ENCODE data around the gene CFAP20DC. TPM values are rescaled to one million over a fixed set of nuclear protein-coding genes. Genes with fewer than 3 reads are reported as not detected.

The CFAP20DC gene
- total and polyA plus RNA-seq, 2 of the 8 experiments (the other 6 are each of a cell fraction or from before 2014, with no cell fraction given): 2.2 to 2.8 TPM

- TF ChIP-seq SUZ12 (IDR thresholded peaks at IDR 0.05; ENCODE audit: low read length) (no peak), EP300 (IDR thresholded peaks at IDR 0.05; ENCODE audit: borderline replicate concordance in 1 of 2, low read depth in 2 of 2, low read length in 2 of 2) (no peak), SRF (IDR thresholded peaks at IDR 0.05; ENCODE audit: low read depth, low read length) (no peak), CHD7 (IDR thresholded peaks at IDR 0.05; ENCODE audit: insufficient replicate concordance, low read length) (no peak), CTCF (IDR thresholded peaks at IDR 0.05; ENCODE audit: control extremely low read depth in 1 of 3, insufficient read depth in 1 of 3, low read depth in 1 of 3, low read length in 3 of 3) (no peak), KDM1A (IDR thresholded peaks at IDR 0.05; ENCODE audit: borderline replicate concordance, low read length) (no peak), TAF7 (optimal IDR thresholded peaks at IDR 0.05; ENCODE audit: borderline replicate concordance, low read depth, low read length) (no peak), CTBP2 (IDR thresholded peaks at IDR 0.05; ENCODE audit: borderline replicate concordance, insufficient read depth, insufficient read length, low read length) (no peak)
Observed at GRCh38 chr3:58769065-58769464, 280.8 kb downstream of the CFAP20DC start (continued).

All from H1 (cell line).